SKM-1 treated with dmso at 0.1 percent for 144 hours (cell line): ENCODE data around the gene ODF2.
A peak's percentile ranks its signal among the peaks of the same experiment; 100 is the strongest.

Experiments
- DNase-seq: peaks from one replicate; lab custom pipeline; 2025; ENCODE audit not compliant: unreplicated experiment; lab: John Stamatoyannopoulos, UW

The ODF2 gene

GRCh38 chr9:128523199-128523925 lies 67.6 kb downstream of the ODF2 start:
- DNase-seq = no peak

DNA sequence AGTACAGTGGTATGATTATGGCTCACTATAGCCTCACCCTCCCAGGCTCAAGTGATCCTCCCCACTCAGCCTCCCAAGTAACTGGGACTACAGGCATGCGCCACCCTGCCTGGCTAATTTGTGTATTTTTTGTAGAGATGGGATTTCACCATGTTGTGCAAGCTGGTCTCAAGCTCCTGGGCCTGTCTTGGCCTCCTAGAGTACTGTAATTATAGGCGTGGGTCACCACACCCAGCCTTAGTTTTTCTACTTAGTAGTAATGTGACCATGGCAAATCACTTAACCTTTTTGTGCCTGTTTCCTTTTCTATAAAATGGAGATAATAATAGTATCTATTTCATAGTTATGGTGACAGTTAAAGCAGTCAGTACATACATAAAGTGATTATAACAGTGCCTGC lies 70.9 kb downstream of the ODF2 start:
- DNase-seq = no peak

DNA sequence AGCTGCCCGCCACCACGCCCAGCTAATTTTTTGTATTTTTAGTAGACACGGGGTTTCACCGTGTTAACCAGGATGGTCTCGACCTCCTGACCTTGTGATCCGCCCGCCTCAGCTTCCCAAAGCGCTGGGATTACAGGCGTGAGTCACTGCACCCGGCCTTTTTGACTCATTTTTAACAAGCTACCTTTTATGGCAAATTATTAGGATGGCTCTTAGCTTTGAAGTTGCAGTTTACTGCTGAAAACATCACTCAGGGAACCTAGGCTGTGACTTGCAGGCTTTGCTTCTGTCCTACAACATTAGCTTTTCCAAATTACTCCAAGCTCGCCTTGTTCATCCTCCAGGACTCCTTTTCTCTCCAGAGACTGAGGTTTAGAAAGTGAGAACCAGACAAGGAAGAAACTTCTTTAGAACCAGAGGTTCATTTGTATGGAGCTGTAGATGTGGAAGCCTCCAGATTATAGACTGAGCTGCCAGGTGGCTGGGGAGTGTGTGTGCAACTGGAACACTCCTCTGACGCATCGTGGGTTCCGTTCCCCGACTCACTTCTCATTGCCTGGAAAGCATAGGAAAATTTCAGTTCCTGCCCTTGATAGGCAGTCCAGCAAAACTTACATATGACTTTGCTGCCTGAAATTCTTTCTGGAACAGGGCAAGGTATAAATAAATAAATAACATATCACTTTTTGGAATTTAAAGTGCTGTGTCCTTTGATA lies 72.8 kb downstream of the ODF2 start:
- no peak for DNase-seq

- no peak for DNase-seq
Observed at GRCh38 chr9:128529191-128529590, 73.4 kb downstream of the ODF2 start.

DNA sequence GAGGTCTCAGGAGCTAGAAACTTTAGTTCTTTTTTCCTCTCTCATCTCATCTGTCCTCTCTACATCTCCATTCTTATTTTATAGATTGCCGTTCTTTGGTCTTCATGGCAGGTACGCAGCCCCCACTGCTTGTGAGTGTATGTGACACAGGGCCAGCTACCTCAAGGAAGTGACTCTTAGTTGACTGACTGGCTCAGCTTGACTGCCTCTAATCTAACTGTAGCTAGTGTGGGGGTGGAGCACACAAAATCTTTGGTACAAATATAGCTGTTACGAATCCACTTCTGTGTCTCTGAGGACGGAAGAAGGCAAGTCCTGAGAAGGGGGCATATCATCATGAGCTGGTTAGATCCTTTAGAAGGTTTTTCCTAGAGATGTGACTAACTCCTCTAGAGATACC lies 76.8 kb downstream of the ODF2 start:
- DNase-seq = no peak

GRCh38 chr9:128540634-128541360 lies 85.0 kb downstream of the ODF2 start:
- peak; percentile 62 for DNase-seq

GRCh38 chr9:128546504-128546903 lies 90.7 kb downstream of the ODF2 start:
- DNase-seq = no peak

DNA sequence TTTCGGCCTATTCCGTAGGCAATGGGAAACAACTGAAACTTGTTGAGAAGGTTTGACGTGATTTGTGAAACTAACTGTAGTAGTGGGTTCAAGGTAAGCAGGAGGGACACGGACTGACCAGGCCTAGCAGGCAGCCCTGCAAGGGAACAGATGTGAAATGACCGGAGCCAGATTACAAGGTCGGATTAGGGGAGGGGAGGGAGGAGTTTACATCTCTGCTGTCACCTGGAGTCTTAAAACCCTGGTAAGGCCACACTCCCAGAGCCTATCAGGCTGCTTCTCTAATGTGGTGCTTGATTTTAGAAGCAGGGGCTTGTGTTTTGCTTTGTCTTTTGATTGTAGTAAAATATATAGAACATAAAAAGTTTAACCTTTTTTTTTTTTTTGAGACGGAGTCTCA lies 93.1 kb downstream of the ODF2 start:
- no peak for DNase-seq

DNA sequence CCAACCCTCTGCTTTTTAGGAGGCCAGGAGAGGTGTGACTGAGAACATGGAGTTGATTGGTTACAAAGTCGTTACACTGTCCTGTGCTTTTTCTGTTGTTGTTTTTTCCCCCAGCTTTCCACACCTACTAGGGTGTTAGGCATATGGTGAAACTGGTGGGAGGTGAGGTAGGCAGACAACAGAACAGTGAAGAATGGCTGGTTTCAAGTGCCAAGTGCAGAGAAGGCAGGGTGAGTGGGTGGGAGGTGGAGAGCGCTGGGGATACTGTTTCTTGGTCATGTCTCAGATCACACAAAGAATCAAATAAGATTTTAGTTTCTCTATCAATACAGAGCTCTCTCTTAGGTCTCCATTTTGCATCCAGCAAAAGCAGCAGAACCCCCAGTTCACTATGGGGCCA lies 94.4 kb downstream of the ODF2 start:
- no peak for DNase-seq
